ENCODE data around the gene GALNT12. TPM values are rescaled to one million over a fixed set of nuclear protein-coding genes. Genes with fewer than 3 reads are reported as not detected.

Gene GALNT12
- total RNA-seq, 4 donors from 2014 or later: 0.55 to 1.6 (median 1.1) TPM

GRCh38 chr9:98833090-98833956 lies 25.9 kb downstream of the GALNT12 start:
- Histone ChIP-seq H3K36me3 (no peaks in the 10 kb centered on the region), H3K4me1 (no peaks in the 10 kb centered on the region), H3K27ac (no peak overlapping the region), H3K4me3 (no peak overlapping the region), H3K27me3 (no peaks in the 10 kb centered on the region), H3K9me3 (no peaks in the 10 kb centered on the region)
- no peak for ATAC-seq
- in situ Hi-C loops (cut with MboI; ENCODE audit: low sequenced_read_pairs in 4 of 4): no loop called here
- no peak for TF ChIP-seq CTCF (IDR thresholded peaks at IDR 0.05 in 4 of 5, conservative IDR thresholded peaks at IDR 0.05 in 1 of 5)
- no peak for TF ChIP-seq POLR2A (IDR thresholded peaks at IDR 0.05)
- intact Hi-C loops (cut with DNase I; ENCODE audit: low total_unique reads): no loop called here
- no peak for DNase-seq

- ATAC-seq: no peak
- Histone ChIP-seq H3K27ac (no peak overlapping the region), H3K36me3 (no peaks in the 10 kb centered on the region), H3K9me3 (no peaks in the 10 kb centered on the region), H3K27me3 (no peaks in the 10 kb centered on the region), H3K4me1 (no peaks in the 10 kb centered on the region), H3K4me3 (no peak overlapping the region)
- intact Hi-C loops (cut with DNase I; ENCODE audit: low total_unique reads) (no loop called here), in situ Hi-C loops (cut with MboI; ENCODE audit: low sequenced_read_pairs in 4 of 4) (no loop called here)
- DNase-seq: no peak
- TF ChIP-seq CTCF (IDR thresholded peaks at IDR 0.05 in 4 of 5, conservative IDR thresholded peaks at IDR 0.05 in 1 of 5): no peak
- no peak for TF ChIP-seq POLR2A (IDR thresholded peaks at IDR 0.05)
Measured at GRCh38 chr9:98834386-98834785, 26.9 kb downstream of the GALNT12 start.

- in situ Hi-C loops (cut with MboI; ENCODE audit: low sequenced_read_pairs in 4 of 4): no loop called here
- Histone ChIP-seq H3K27ac (no peak overlapping the region), H3K36me3 (no peaks in the 10 kb centered on the region), H3K9me3 (no peaks in the 10 kb centered on the region), H3K4me1 (no peaks in the 10 kb centered on the region), H3K4me3 (no peak overlapping the region), H3K27me3 (no peaks in the 10 kb centered on the region)
- TF ChIP-seq CTCF (IDR thresholded peaks at IDR 0.05 in 4 of 5, conservative IDR thresholded peaks at IDR 0.05 in 1 of 5): no peak
- TF ChIP-seq POLR2A (IDR thresholded peaks at IDR 0.05): no peak
- no peak for DNase-seq
- intact Hi-C loops (cut with DNase I; ENCODE audit: low total_unique reads): no loop called here
- ATAC-seq: no peak
Measured at GRCh38 chr9:98836206-98836605, 28.7 kb downstream of the GALNT12 start.

GRCh38 chr9:98837516-98837915 lies 30.0 kb downstream of the GALNT12 start:
- in situ Hi-C loops (cut with MboI; ENCODE audit: low sequenced_read_pairs in 4 of 4): no loop called here
- no peaks in the 10 kb centered on the region for H3K9me3 ChIP-seq
- H3K4me3 ChIP-seq: no peak overlapping the region
- no peak for DNase-seq
- H3K27me3 ChIP-seq: no peaks in the 10 kb centered on the region
- H3K4me1 ChIP-seq: no peaks in the 10 kb centered on the region
- no peak for ATAC-seq
- no peak for TF ChIP-seq CTCF (IDR thresholded peaks at IDR 0.05 in 4 of 5, conservative IDR thresholded peaks at IDR 0.05 in 1 of 5)
- TF ChIP-seq POLR2A (IDR thresholded peaks at IDR 0.05): no peak
- H3K27ac ChIP-seq: no peak overlapping the region
- intact Hi-C loops (cut with DNase I; ENCODE audit: low total_unique reads): no loop called here
- no peaks in the 10 kb centered on the region for H3K36me3 ChIP-seq

Measured in gastrocnemius medialis (tissue), 4 donors.